NB4 (cell line): ENCODE results near the gene CD44.

Experiments
- CTCF ChIP-seq: IDR thresholded peaks from one replicate; pipeline ENCODE4 v1.5.1; 2012; ENCODE audit warnings: low read depth, low read length
- POLR2A ChIP-seq: IDR thresholded peaks from 2 replicates; pipeline ENCODE4 v1.6.1; 2011; ENCODE audit warnings: mild to moderate bottlenecking; ENCODE audit not compliant: insufficient read length; ENCODE audit errors: extremely low read depth

GRCh38 chr11:35169112-35169511, 30.1 kb downstream of the CD44 start:
- TF ChIP-seq POLR2A (no peak), CTCF (no peak)
